ENCODE results near the gene PPFIA1. TPM values are rescaled to one million over a fixed set of nuclear protein-coding genes. Genes with fewer than 3 reads are reported as not detected.
"Not testable (repeated sequence)": the region's sequence is repeated elsewhere in the genome, so short reads cannot be mapped to it uniquely, and the experiment has no call there.

Gene PPFIA1
- polyA plus RNA-seq, 2 of the 4 experiments (the other 2 are of a cell fraction): 23.3 to 45.6 TPM

GRCh38 chr11:70331320-70331843, 60.9 kb downstream of the PPFIA1 start:
- DNase-seq (ENCODE audit: low read depth in 1 of 2, low spot score in 1 of 2); H3K4me3 ChIP-seq; H3K4me2 ChIP-seq; H3K4me1 ChIP-seq; POLR2A ChIA-PET; H3K27ac ChIP-seq; H3K9me3 ChIP-seq; FAIRE-seq: not testable (repeated sequence)
- WGBS (ENCODE audit: missing lambda C conversion rate): 80% methylated on average over 5 of the region's 5 CpGs
- CTCF ChIA-PET: interaction anchor here (0.5 to 1.5 kb wide), 5 partner anchors 17 to 84 kb away, joined by 3 to 7 read pairs (median 4); no protein-coding TSS in a partner anchor
- 0 out of 6 replicates have a peak, but pooled peaks of 1 of the 2 experiments have one; percentile 46 for ATAC-seq

DNA sequence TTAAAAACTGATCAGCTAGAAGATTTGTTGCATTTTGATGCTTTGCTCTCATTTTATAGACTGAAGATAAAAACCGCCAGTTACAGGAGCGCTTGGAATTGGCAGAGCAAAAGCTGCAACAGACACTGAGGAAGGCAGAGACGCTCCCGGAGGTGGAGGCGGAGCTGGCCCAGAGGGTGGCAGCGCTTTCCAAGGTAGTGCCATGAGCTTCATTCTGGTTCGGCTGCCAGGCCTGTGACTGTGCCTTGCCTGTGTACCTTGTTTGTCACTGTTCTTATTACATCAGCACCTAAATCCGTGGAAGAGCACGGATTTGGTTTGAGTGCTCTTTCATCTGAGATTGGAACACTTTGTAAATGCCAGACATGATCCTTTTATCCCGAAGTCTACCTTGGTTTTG, 61.4 kb downstream of the PPFIA1 start:
- Histone ChIP-seq H3K27ac (no peak overlapping the region), H3K4me2 (no peak overlapping the region), H3K4me1 (no peaks in the 10 kb centered on the region), H3K9me3 (no peaks in the 10 kb centered on the region), H3K4me3 (no peak overlapping the region)
- POLR2A ChIA-PET: no interaction called here
- no peak for FAIRE-seq
- WGBS (ENCODE audit: missing lambda C conversion rate): 91% methylated on average over 10 of the region's 10 CpGs
- CTCF ChIA-PET: interaction anchor here (0.5 to 1.5 kb wide), 4 partner anchors 25 to 84 kb away, joined by 3 to 7 read pairs (median 4); no protein-coding TSS in a partner anchor
- no peak for DNase-seq (ENCODE audit: low read depth in 1 of 2, low spot score in 1 of 2)
- TF ChIP-seq ZNF302 (CRISPR knock-in tag; IDR thresholded peaks at IDR 0.05) (no peak), JUN (IDR thresholded peaks at IDR 0.05) (no peak), SREBF2 (IDR thresholded peaks at IDR 0.05) (no peak), RFX5 (IDR thresholded peaks at IDR 0.05) (no peak), RNF2 (IDR thresholded peaks at IDR 0.05; ENCODE audit: borderline replicate concordance, low read depth) (no peak), KDM1A (IDR thresholded peaks at IDR 0.05; ENCODE audit: low read depth) (no peak), FOSB (CRISPR knock-in tag; IDR thresholded peaks at IDR 0.05) (no peak), TP53 (CRISPR knock-in tag; IDR thresholded peaks at IDR 0.05) (no peak), RCOR1 (IDR thresholded peaks at IDR 0.05; ENCODE audit: low read depth, low read length) (no peak), NR3C1 (IDR thresholded peaks at IDR 0.05) (no peak), BCL3 (IDR thresholded peaks at IDR 0.05) (no peak), MAFK (IDR thresholded peaks at IDR 0.05; ENCODE audit: partially characterized antibody) (no peak), ZSCAN20 (CRISPR knock-in tag; IDR thresholded peaks at IDR 0.05) (no peak), ESRRA (IDR thresholded peaks at IDR 0.05; ENCODE audit: borderline replicate concordance, low read length) (no peak), USF2 (IDR thresholded peaks at IDR 0.05) (no peak)
- TF ChIP-seq, protein P1, sequence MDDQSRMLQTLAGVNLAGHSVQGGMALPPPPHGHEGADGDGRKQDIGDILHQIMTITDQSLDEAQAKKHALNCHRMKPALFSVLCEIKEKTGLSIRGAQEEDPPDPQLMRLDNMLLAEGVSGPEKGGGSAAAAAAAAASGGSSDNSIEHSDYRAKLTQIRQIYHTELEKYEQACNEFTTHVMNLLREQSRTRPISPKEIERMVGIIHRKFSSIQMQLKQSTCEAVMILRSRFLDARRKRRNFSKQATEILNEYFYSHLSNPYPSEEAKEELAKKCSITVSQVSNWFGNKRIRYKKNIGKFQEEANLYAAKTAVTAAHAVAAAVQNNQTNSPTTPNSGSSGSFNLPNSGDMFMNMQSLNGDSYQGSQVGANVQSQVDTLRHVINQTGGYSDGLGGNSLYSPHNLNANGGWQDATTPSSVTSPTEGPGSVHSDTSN (IDR thresholded peaks at IDR 0.05): no peak
- peak in 1 of 2 experiments; percentile 38; a peak in 1 of 6 replicates for ATAC-seq

DNA sequence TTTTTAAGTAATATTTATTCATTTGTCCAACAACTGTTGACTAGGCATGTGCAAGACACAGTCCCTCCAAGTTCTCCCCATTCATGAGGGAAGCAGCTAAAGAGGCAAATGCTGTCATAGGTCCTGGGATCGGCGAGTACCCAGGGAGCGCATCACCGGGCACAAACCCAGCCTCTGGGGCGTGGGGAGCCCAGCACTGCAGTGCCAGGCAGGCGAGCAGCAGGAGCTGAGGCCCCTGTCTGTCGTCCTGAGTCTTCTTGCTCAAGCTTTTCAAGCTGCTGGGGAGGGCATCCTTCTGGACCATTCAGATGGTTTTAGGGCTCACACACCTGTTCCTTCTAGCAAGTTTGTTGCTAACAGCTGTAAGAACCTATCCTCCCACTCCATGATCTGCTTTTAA, 62.1 kb downstream of the PPFIA1 start:
- ATAC-seq (no peak), FAIRE-seq (no peak), DNase-seq (ENCODE audit: low read depth in 1 of 2, low spot score in 1 of 2) (no peak)
- Histone ChIP-seq H3K9me3 (no peaks in the 10 kb centered on the region), H3K4me2 (no peak overlapping the region), H3K4me1 (no peaks in the 10 kb centered on the region), H3K27ac (no peak overlapping the region), H3K4me3 (no peak overlapping the region)
- CTCF ChIA-PET: interaction anchor here (1.5 kb wide), 1 partner anchor 46 kb away, joined by 4 read pairs; no protein-coding TSS in a partner anchor
- TF ChIP-seq, protein P1 (IDR thresholded peaks at IDR 0.05): no peak
- TF ChIP-seq HOXA7 (CRISPR knock-in tag; IDR thresholded peaks at IDR 0.05) (no peak), NPAS2 (CRISPR knock-in tag; IDR thresholded peaks at IDR 0.05; ENCODE audit: borderline replicate concordance) (no peak)
- 88% methylated on average over 7 of the region's 7 CpGs for whole genome bisulfite sequencing (ENCODE audit: missing lambda C conversion rate)
- POLR2A ChIA-PET: no interaction called here
